Nephron progenitor cell (in vitro differentiated cells): ENCODE measurements around the gene OR4X1.
"Not testable (repeated sequence)": the region's sequence is repeated elsewhere in the genome, so short reads cannot be mapped to it uniquely, and the experiment has no call there.

Experiments
- DNase-seq: peaks from one replicate; pipeline ENCODE4 v3.0.0; 2021
- H3K27ac Mint-ChIP-seq: 2 replicates; pipeline ENCODE4 v1.8.0; 2021; ENCODE audit warnings: mild to moderate bottlenecking, moderate library complexity, mixed read lengths
- H3K27me3 Mint-ChIP-seq: 2 replicates; pipeline ENCODE4 v1.8.0; 2021; ENCODE audit warnings: mild to moderate bottlenecking, low read depth, mixed read lengths; ENCODE audit not compliant: poor library complexity
- H3K36me3 Mint-ChIP-seq: 2 replicates; pipeline ENCODE4 v1.8.0; 2021; ENCODE audit warnings: low read depth, mixed read lengths
- H3K4me1 Mint-ChIP-seq: 2 replicates; pipeline ENCODE4 v1.8.0; 2021; ENCODE audit warnings: mixed read lengths
- H3K4me3 Mint-ChIP-seq: 2 replicates; pipeline ENCODE4 v1.8.0; 2021; ENCODE audit warnings: mild to moderate bottlenecking, moderate library complexity, mixed read lengths
- H3K9me3 Mint-ChIP-seq: 2 replicates; pipeline ENCODE4 v1.8.0; 2021; ENCODE audit warnings: mild to moderate bottlenecking, moderate library complexity, mixed read lengths
- CTCF ChIP-seq: fragments of 200-600 bp; sonication (generic); IDR thresholded peaks from 2 replicates; pipeline ENCODE4 v1.5.0; 2021; ENCODE audit warnings: antibody characterized with exemption

The OR4X1 gene

GRCh38 chr11:48307760-48308386, 44.2 kb downstream of the OR4X1 start:
- peaks cover 70% of the 10 kb centered on the region for H3K9me3 Mint-ChIP-seq
- H3K4me3 Mint-ChIP-seq = no peak overlapping the region
- TF ChIP-seq CTCF = peak; percentile 55

GRCh38 chr11:48313590-48313989, 49.9 kb downstream of the OR4X1 start:
- not testable (repeated sequence) for H3K27ac Mint-ChIP-seq, H3K36me3 Mint-ChIP-seq, H3K4me1 Mint-ChIP-seq, DNase-seq, H3K4me3 Mint-ChIP-seq, H3K27me3 Mint-ChIP-seq
- H3K9me3 Mint-ChIP-seq = peaks cover 67% of the 10 kb centered on the region

More at GRCh38 chr11:48307760-48308386, 44.2 kb downstream of the OR4X1 start:
- H3K27me3 Mint-ChIP-seq = no peaks in the 10 kb centered on the region
- H3K36me3 Mint-ChIP-seq = no peaks in the 10 kb centered on the region
- DNase-seq = peak; percentile 54
- H3K27ac Mint-ChIP-seq = no peak overlapping the region
- H3K4me1 Mint-ChIP-seq = no peaks in the 10 kb centered on the region
